K562 (cell line): ENCODE results near the gene LTK. TPM values are rescaled to one million over a fixed set of nuclear protein-coding genes. Genes with fewer than 3 reads are reported as not detected.

ENCODE experiments used
- ATAC-seq: fragments of 200-7000 bp; cut with Tn5 transposase; 3 replicates; pipeline ENCODE4 v1.9.1; 2020; ENCODE audit warnings: moderate library complexity
- BruUV-seq: library from RNA; stranded (reverse); fragments of 400-500 nt; replicated peaks from 2 replicates; lab custom pipeline; 2021; lab: Mats Ljungman, UMichigan
- CTCF ChIA-PET: fragments of 300-600 bp; formaldehyde crosslinking; extraction: SDS; loops from one replicate; lab custom pipeline; 2021; ENCODE audit warnings: low intra/inter-chr PET ratio; lab: Yijun Ruan, JAX
- POLR2A ChIA-PET: fragments of 300-600, 350-650 bp; sonication (Branson Sonifier 250); formaldehyde crosslinking; extraction: SDS; loops from one replicate; lab custom pipeline; 2021; ENCODE audit warnings: antibody characterized with exemption, inconsistent platforms; lab: Yijun Ruan, JAX
- DNase-seq, 4 experiments: peaks; one replicate each; pipeline versions ENCODE4 v3.0.0 to v3.0.0-alpha.2; 2011 to 2018; ENCODE audit warnings: low spot score in 3 of 4, mixed read lengths in 3 of 4; ENCODE audit errors: extremely low read depth in 1 of 4
- FAIRE-seq: peaks from 2 replicates; lab custom pipeline; 2011; peaks lifted over from hg19 to GRCh38; lab: Jason Lieb, UNC
- H2AFZ ChIP-seq: 2 replicates; pipeline ENCODE4 v1.6.0; 2011; ENCODE audit warnings: low read depth, low read length, control low read depth, inconsistent platforms
- H3K27ac ChIP-seq: fragments of 200-600 bp; 3 replicates; pipeline ENCODE4 v1.8.0; 2011; ENCODE audit warnings: low read depth, mild to moderate bottlenecking, control low read depth, inconsistent platforms, low read length, moderate library complexity, mixed read lengths; ENCODE audit errors: extremely low read depth
- H3K27me3 ChIP-seq, 2 experiments: fragments of 300-600 bp in 1 of 2; 2 replicates in 1 of 2; 3 replicates in 1 of 2; pipeline versions ENCODE4 v1.6.0 to v1.8.0; 2011; ENCODE audit warnings: inconsistent platforms in 2 of 2, low read length in 2 of 2, mild to moderate bottlenecking in 1 of 2, mixed read lengths in 1 of 2, moderate library complexity in 1 of 2; ENCODE audit not compliant: control insufficient read depth in 2 of 2, insufficient read depth in 2 of 2
- H3K36me3 ChIP-seq: fragments of 300-600 bp; 3 replicates; pipeline ENCODE4 v1.8.0; 2011; ENCODE audit warnings: mild to moderate bottlenecking, low read length, inconsistent platforms; ENCODE audit not compliant: control insufficient read depth, insufficient read depth
- H3K4me1 ChIP-seq, 2 experiments: fragments of 200-600 bp in 1 of 2; replicated peaks in 1 of 2; 2 replicates in 1 of 2; 3 replicates in 1 of 2; pipeline versions ENCODE4 v1.5.1 to v1.8.0; 2011; ENCODE audit warnings: inconsistent platforms in 2 of 2, low read length in 2 of 2, mild to moderate bottlenecking in 1 of 2, mixed read lengths in 1 of 2, moderate library complexity in 1 of 2; ENCODE audit not compliant: control insufficient read depth in 2 of 2, insufficient read depth in 2 of 2
- H3K4me2 ChIP-seq: 2 replicates; pipeline ENCODE4 v1.6.1; 2011; ENCODE audit warnings: low read length, control low read depth, inconsistent platforms, mixed read lengths; ENCODE audit not compliant: insufficient read depth
- H3K4me3 ChIP-seq: fragments of 200-600 bp; sonication (generic), shearing (Covaris generic); 2 replicates; pipeline ENCODE4 v1.5.1; 2016; ENCODE audit warnings: control low read depth, inconsistent platforms
- H3K79me2 ChIP-seq: fragments of 200-600 bp; 3 replicates; pipeline ENCODE4 v1.8.0; 2011; ENCODE audit warnings: low read length, inconsistent platforms; ENCODE audit not compliant: control insufficient read depth, insufficient read depth
- H3K9ac ChIP-seq, 2 experiments: 2 replicates each; pipeline versions ENCODE4 v1.6.0 to v1.6.1; 2011; ENCODE audit warnings: low read depth in 2 of 2, low read length in 2 of 2, control low read depth in 1 of 2, inconsistent platforms in 1 of 2, mild to moderate bottlenecking in 1 of 2, mixed read lengths in 1 of 2; ENCODE audit not compliant: insufficient read depth in 1 of 2
- H3K9me1 ChIP-seq: one replicate; pipeline ENCODE4 v1.6.0; 2011; ENCODE audit warnings: inconsistent platforms, mild to moderate bottlenecking, low read length, moderate library complexity; ENCODE audit not compliant: control insufficient read depth, insufficient read depth
- H3K9me3 ChIP-seq: replicated peaks from 2 replicates; pipeline ENCODE4 v1.5.1; 2011; ENCODE audit warnings: low read depth, low read length, inconsistent platforms; ENCODE audit not compliant: control insufficient read depth, insufficient read depth
- H4K20me1 ChIP-seq: replicated peaks from 2 replicates; pipeline ENCODE4 v1.6.1; 2011; ENCODE audit warnings: low read length, inconsistent platforms, mixed read lengths; ENCODE audit not compliant: control insufficient read depth, insufficient read depth
- CTCF ChIP-seq, 3 experiments: IDR thresholded peaks in 2 of 3; conservative IDR thresholded peaks in 1 of 3; 2 replicates each; pipeline ENCODE4 v1.5.1; 2011 to 2012; ENCODE audit warnings: low read length in 3 of 3, mild to moderate bottlenecking in 3 of 3, control low read depth in 2 of 3, improper control_type of control experiment in 1 of 3, inconsistent platforms in 1 of 3, low read depth in 1 of 3, mixed read lengths in 1 of 3, moderate library complexity in 1 of 3; ENCODE audit not compliant: insufficient read depth in 2 of 3
- EP300 ChIP-seq: IDR thresholded peaks from 2 replicates; pipeline ENCODE4 v1.6.1; 2012; ENCODE audit warnings: low read length, improper control_type of control experiment
- NKRF ChIP-seq: fragments of 450-650 bp; IDR thresholded peaks from 2 replicates; pipeline ENCODE4 v1.6.1; 2016; ENCODE audit warnings: borderline replicate concordance
- PCBP1 ChIP-seq: fragments of 200-400 bp; formaldehyde crosslinking; IDR thresholded peaks from 2 replicates; pipeline ENCODE4 v1.6.1; 2018; ENCODE audit warnings: mild to moderate bottlenecking, low read depth, low read length; ENCODE audit not compliant: poor library complexity, severe bottlenecking
- WGBS: fragments of 100-300 bp; shearing (Covaris generic); methylation state at CpG from one replicate; pipeline ENCODE4 v1.1.6; 2016; ENCODE audit warnings: low coverage, mixed read lengths; ENCODE audit not compliant: insufficient coverage; ENCODE audit errors: missing lambda C conversion rate; 5-methylcytosine and 5-hydroxymethylcytosine counted together
- in situ Hi-C: fragments of 300-500 bp; cut with MboI; formaldehyde crosslinking; loops from 4 replicates; pipeline ENCODE4 v1.15.0; 2018; ENCODE audit warnings: inconsistent platforms, mixed read lengths
- intact Hi-C: fragments of 100-400 bp; cut with micrococcal nuclease; formaldehyde crosslinking; loops from 2 replicates; pipeline ENCODE4 v1.14.2; 2022
- polyA plus RNA-seq, 8 experiments: library from polyadenylated mRNA; depleted of rRNA in 4 of 8; stranded (reverse) in 5 of 8; unstranded in 3 of 8; fragments of >200 nt; fragmentation: Nextera tagmentation in 2 of 8; fragmentation: Illumina TruSeq in 1 of 8; extraction: Ambion mirVana in 2 of 8; extraction: Trizol in 1 of 8; gene quantifications; 2 replicates each; pipeline versions ENCODE4 v1.2.1 to v1.2.3, GENCODE V29; 2011 to 2014; ENCODE audit warnings: inconsistent platforms in 1 of 8, missing spikeins in 1 of 8
- total RNA-seq, 7 experiments: library from RNA; depleted of rRNA in 6 of 7; stranded (reverse); fragments of >200 nt in 6 of 7; fragmentation: Illumina TruSeq in 2 of 7; extraction: Trizol in 2 of 7; gene quantifications; 2 replicates each; pipeline versions ENCODE4 v1.2.1 to v1.2.3, GENCODE V29; 2011 to 2021; ENCODE audit warnings: low replicate concordance in 1 of 7
- TF ChIP-seq, protein P1 (sequence below): fragments of 450-650 bp; IDR thresholded peaks from 2 replicates; pipeline ENCODE4 v1.6.1; 2016; ENCODE audit warnings: antibody characterized with exemption

Gene LTK
- total and polyA plus RNA-seq, 9 of the 15 experiments (the other 6 are each of a cell fraction or from before 2014, with no cell fraction given): 0.25 to 4.4 (median 1.8) TPM

GRCh38 chr15:41561777-41562145, 48.1 kb upstream of the LTK start:
- WGBS: 60% methylated on average over 3 of the region's 3 CpGs
- H3K9me3 ChIP-seq: no peaks in the 10 kb centered on the region
- 0 out of 2 replicates have a peak, but pooled peaks cover 3% of the 10 kb centered on the region for H4K20me1 ChIP-seq
- no TSS peak for BruUV-seq
- TF ChIP-seq, protein P1, sequence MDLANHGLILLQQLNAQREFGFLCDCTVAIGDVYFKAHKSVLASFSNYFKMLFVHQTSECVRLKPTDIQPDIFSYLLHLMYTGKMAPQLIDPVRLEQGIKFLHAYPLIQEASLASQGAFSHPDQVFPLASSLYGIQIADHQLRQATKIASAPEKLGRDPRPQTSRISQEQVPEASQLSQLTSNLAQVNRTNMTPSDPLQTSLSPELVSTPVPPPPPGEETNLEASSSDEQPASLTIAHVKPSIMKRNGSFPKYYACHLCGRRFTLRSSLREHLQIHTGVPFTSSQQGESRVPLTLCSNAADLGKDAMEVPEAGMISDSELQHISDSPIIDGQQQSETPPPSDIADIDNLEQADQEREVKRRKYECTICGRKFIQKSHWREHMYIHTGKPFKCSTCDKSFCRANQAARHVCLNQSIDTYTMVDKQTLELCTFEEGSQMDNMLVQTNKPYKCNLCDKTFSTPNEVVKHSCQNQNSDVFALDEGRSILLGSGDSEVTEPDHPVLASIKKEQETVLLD: no peak
- no peak for TF ChIP-seq PCBP1
- no peak for TF ChIP-seq NKRF
- no peak for TF ChIP-seq EP300
- 0 out of 6 replicates have a peak, but pooled peaks of 1 of the 3 experiments have one; percentile 27 for TF ChIP-seq CTCF (IDR thresholded peaks at IDR 0.05 in 2 of 3, conservative IDR thresholded peaks at IDR 0.05 in 1 of 3; ENCODE audit: insufficient read depth in 2 of 3, low read depth in 1 of 3, low read length in 3 of 3)
- ChIA-PET POLR2A (interaction anchor here (0.5 to 2.6 kb wide), 7 partner anchors 10 to 358 kb away, joined by 3 to 16 read pairs (median 3); no protein-coding TSS in a partner anchor), CTCF (no interaction called here)
- intact Hi-C loops (no loop called here), in situ Hi-C loops (no loop called here)
- ATAC-seq (no peak), DNase-seq (peak in 2 of 4 experiments; percentile 40 to 50), FAIRE-seq (peak; percentile 52)
- no peak overlapping the region; the same call in 1 of the 2 replicates for H3K4me2 ChIP-seq
- no peak overlapping the region for H3K27ac ChIP-seq
- H3K9ac ChIP-seq: peak overlapping the region in 1 of 2 experiments; percentile 37; a peak in 2 of 4 replicates
- no peaks in the 10 kb centered on the region for H3K27me3 ChIP-seq
- H3K79me2 ChIP-seq: peaks cover 17% of the 10 kb centered on the region
- H3K4me1 ChIP-seq: peaks cover 73 to 84% of the 10 kb centered on the region in 2 experiments
- no peaks in the 10 kb centered on the region for H3K9me1 ChIP-seq
- no peak overlapping the region for H3K4me3 ChIP-seq
- H3K36me3 ChIP-seq: peaks cover 41% of the 10 kb centered on the region
- no peak overlapping the region for H2AFZ ChIP-seq
